Erythroblast (primary cell): ENCODE results near the gene TREM1.

Source experiments
- DNase-seq, 2 experiments: peaks; one replicate each; lab custom pipeline; 2025; lab: John Stamatoyannopoulos, UW
- GATA1 ChIP-seq: IDR thresholded peaks from 2 replicates; pipeline ENCODE4 v1.6.1; 2011; ENCODE audit warnings: low read depth, mild to moderate bottlenecking, control low read depth, low read length, moderate library complexity
- POLR2A ChIP-seq: IDR thresholded peaks from 2 replicates; pipeline ENCODE4 v1.6.1; 2011; ENCODE audit warnings: mild to moderate bottlenecking, low read length

TREM1 gene

GRCh38 chr6:41286544-41287346, at the start of gene TREM1:
Gene TREM1, minus strand, starts transcription at chr6:41286682. Its CDS starts 27 bp downstream, at chr6:41286655.
- TF ChIP-seq GATA1 = no peak
- no peak for TF ChIP-seq POLR2A
- peak in 1 of 2 experiments; percentile 7 for DNase-seq

GRCh38 chr6:41335943-41336342, 49.5 kb upstream of the TREM1 start:
- TF ChIP-seq GATA1 (no peak), POLR2A (no peak)

GRCh38 chr6:41335296-41335695, 48.8 kb upstream of the TREM1 start, which contains the start of gene NCR2:
Gene NCR2, plus strand, starts transcription at chr6:41335608. Its CDS starts 269 bp downstream, at chr6:41335877.
- no peak for DNase-seq
- TF ChIP-seq GATA1 = no peak
- TF ChIP-seq POLR2A = no peak

More at GRCh38 chr6:41335943-41336342, 49.5 kb upstream of the TREM1 start:
- no peak for DNase-seq

- DNase-seq = peak; percentile 18 to 21
Observed at GRCh38 chr6:41334482-41335040, 48.1 kb upstream of the TREM1 start.

GRCh38 chr6:41332842-41333736, 46.6 kb upstream of the TREM1 start:
- TF ChIP-seq POLR2A (no peak), GATA1 (no peak)
- DNase-seq = no peak

More at GRCh38 chr6:41334482-41335040, 48.1 kb upstream of the TREM1 start:
- TF ChIP-seq GATA1 (no peak), POLR2A (no peak)

- TF ChIP-seq GATA1 (no peak), POLR2A (no peak)
- no peak for DNase-seq
Observed at GRCh38 chr6:41332241-41332640, 45.8 kb upstream of the TREM1 start.

GRCh38 chr6:41331401-41332150, 45.1 kb upstream of the TREM1 start:
- no peak for TF ChIP-seq GATA1
- TF ChIP-seq POLR2A = no peak
- DNase-seq = no peak

GRCh38 chr6:41327177-41327576, 40.7 kb upstream of the TREM1 start:
- TF ChIP-seq POLR2A = no peak
- no peak for TF ChIP-seq GATA1
- no peak for DNase-seq

- DNase-seq = peak in 1 of 2 experiments; percentile 47
- TF ChIP-seq GATA1 (no peak), POLR2A (no peak)
Observed at GRCh38 chr6:41326092-41326491, 39.6 kb upstream of the TREM1 start.

GRCh38 chr6:41325446-41326066, 39.1 kb upstream of the TREM1 start:
- peak; percentile 75 to 92 for DNase-seq
- no peak for TF ChIP-seq POLR2A
- peak; percentile 55 for TF ChIP-seq GATA1

- TF ChIP-seq GATA1 (no peak), POLR2A (no peak)
- no peak for DNase-seq
Observed at GRCh38 chr6:41321183-41321582, 34.7 kb upstream of the TREM1 start.

- peak; percentile 91 to 92 for DNase-seq
- TF ChIP-seq GATA1 (no peak), POLR2A (peak; percentile 17)
Observed at GRCh38 chr6:41318654-41319565, 32.4 kb upstream of the TREM1 start.

- DNase-seq = no peak
- no peak for TF ChIP-seq POLR2A
Observed at GRCh38 chr6:41318261-41318653, 31.8 kb upstream of the TREM1 start.
